Epithelial cell of prostate (primary cell): ENCODE results near the gene PRELID2.
"Not testable (repeated sequence)": the region's sequence is repeated elsewhere in the genome, so short reads cannot be mapped to it uniquely, and the experiment has no call there.

Source experiments
- DNase-seq: peaks from one replicate; pipeline ENCODE4 v3.0.0-alpha.2; 2011; ENCODE audit warnings: low read depth, low spot score
- H3K27ac ChIP-seq: fragments of 450-650 bp; 2 replicates; pipeline ENCODE4 v1.5.1; 2017; ENCODE audit warnings: mild to moderate bottlenecking

PRELID2 gene

DNA sequence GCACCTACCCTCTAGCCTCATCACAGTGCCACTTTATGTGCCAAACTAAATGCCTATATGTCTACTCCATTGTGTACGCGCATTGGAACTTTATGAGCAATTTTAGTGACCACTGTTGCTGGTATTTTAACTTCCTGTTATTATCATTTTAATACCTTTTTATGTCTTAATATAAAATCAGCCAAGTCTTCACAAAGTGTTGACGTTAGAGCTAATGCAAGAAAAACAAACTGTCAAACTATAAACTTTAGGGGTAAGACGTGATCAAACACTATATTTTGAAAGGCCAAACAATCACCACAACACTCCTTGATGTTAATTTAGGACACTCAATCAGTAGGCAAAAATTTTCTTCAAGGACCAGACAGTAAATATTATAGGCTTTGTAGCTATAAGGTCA lies 73.9 kb downstream of the PRELID2 start:
- no peak overlapping the region for H3K27ac ChIP-seq
- no peak for DNase-seq

DNA sequence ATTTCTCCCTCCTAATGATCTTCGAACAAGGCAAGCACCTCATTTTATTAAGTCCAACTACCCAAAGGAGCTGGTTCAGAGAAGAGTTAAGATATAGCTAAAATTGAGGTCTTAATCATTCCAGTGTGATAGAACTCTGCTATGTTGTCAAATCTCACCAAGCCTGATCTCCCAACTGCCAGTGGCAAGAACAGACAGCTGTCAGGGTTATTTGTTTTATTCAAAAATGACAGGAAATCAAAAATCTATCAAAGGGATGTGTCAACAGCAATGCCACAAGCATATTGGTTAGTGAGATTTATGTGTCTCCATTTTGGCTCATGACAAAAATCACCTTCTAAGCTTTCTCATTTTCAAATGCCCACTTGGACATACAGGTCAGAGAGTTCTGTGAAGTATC lies 74.5 kb downstream of the PRELID2 start:
- DNase-seq = no peak
- no peak overlapping the region for H3K27ac ChIP-seq

DNA sequence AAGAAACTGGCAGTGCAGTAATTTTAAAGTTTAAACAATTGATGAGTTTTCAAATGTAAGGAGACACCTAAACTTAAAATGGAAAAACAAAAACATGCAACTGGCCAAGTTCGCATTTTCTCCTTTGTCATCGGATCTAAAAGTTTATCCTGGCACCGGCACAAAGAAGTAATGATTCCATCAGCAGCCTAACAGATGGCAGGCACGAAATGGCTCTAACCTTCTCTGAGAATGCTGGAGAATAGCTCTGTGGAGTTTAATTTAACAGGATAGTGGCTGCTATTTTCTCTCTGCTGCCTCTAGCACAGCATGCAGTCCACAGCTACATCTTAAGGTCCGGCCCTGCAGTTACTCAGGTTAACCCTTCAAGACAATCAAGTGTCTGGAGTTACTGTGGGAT lies 82.2 kb downstream of the PRELID2 start:
- no peak for DNase-seq
- H3K27ac ChIP-seq = no peak overlapping the region

DNA sequence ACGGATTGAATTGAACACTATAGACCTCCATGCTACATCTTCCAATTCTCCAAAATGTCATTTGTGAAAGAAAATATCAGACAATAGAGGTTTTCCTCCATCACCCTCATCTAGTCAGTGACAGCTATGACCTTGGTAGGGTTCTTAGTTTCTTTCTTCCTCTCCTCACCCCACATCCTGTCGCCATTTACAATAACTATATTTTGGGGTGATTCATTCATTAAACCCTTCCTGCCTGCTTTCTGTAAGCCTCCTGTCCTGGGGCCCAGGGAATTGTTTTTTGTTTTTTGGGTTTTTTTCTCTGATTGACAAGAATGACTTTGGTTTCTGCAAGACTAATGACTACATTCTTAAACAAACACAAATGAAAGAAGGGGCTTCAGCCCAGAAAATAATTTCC lies 82.6 kb downstream of the PRELID2 start:
- no peak for DNase-seq
- no peak overlapping the region for H3K27ac ChIP-seq

DNA sequence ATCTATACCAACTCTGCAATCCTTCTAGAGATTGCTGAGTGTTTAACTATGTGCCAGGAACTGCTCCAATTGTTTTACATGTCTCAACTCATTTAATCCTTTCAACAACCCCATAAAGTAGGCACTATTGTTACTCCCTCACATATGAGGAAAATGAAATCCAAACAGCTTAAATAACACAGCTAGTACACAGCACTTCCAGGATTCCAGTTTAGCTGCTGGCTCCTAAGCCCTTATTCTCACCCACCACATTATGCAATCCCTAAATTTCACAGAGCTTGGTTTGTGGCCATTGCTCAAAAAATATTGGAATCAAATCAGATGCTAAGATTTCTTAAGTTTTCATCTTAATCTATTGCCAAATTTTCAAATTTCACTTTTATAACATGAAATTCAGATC lies 84.9 kb downstream of the PRELID2 start:
- no peak overlapping the region for H3K27ac ChIP-seq
- DNase-seq = no peak

DNA sequence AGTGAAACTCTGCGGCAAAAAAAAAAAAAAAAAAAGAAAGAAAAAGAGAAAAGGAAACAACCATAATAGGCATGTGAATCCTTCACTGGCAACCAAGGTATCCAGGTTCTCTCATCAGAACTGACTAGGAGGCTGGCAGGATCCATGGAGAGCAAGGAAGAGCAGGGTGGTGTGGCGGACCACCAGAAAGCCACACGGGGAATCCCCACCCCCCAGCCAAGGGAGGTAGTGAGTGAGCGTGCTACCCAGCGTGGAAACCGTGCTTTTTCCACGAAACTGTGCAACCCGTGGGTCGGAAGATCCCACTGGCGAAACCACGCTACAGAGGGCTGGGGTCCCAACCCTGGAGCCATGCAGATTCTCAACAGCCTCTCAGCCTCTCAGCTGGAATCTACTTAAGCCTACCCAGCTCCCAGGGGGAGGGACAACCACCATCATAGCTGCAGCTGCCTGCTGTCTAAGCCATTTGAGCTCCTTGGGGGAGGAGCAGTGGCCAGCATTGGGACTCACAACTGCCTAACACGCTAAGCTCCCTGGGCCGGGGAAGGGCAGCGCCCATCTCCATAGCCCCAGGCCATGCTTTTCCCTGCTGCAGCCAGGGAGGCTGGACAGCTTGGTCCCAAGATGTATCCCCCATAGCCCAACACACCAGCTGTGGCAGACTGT lies 91.6 kb downstream of the PRELID2 start:
- no peak for DNase-seq
- H3K27ac ChIP-seq = no peak overlapping the region

DNA sequence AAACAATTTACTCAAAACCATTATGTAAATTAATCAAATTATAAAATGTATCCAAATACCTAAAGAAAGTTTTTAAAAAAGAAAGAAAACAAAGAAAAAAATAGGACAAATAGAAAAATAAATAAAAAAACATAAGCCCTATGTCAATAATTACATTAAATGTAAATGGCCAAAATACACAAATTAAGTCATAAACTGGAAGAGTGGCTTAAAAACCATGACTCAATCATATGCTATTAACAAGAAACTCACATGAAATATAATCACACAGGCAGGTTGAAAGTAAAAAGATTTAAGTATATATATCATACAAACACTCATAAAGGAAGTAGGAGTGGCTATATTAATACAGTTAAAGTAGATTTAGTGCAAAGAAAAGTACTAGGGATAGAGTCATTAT lies 95.3 kb downstream of the PRELID2 start:
- DNase-seq = no peak

DNA sequence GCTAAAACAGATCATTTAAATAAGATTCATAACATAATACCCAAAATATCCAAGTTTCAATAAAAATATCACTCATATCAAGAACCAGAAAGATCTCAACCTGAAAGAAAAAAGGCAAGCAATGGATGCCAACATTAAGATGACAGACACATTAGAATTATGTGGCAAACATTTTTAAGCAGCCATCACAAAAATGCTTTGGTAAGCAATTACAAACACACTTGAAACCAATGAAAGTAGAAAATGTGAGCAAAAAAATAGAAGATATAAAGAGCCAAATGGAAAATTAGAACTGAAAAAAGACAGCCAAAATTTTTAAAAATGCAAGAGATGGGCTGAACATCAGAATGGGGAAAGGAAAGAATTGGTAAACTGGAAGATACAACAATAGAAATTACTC lies 96.9 kb downstream of the PRELID2 start:
- no peak for DNase-seq
- no peak overlapping the region for H3K27ac ChIP-seq

More for the DNA sequence above, 95.3 kb downstream of the PRELID2 start:
- H3K27ac ChIP-seq = no peak overlapping the region

DNA sequence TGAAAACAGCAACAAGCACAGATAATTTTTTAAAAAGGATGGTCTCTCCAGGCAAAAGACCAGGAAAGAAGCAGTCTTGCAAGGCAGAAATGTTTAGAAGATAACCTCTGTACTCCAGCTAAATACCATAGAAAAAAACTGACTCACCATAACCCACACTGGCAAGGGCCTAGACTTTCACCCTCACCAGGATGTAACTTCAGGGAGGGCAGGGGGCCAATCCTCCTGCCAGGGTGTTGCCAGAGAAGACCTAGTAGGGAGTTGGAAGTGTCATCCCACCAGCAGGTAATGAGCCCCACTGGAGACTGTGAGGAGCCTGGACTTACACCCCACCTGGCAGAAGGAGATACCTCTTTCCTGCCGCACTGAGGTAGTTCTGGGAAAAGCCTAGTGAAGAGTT lies 97.6 kb downstream of the PRELID2 start:
- H3K27ac ChIP-seq = no peak overlapping the region
- no peak for DNase-seq

DNA sequence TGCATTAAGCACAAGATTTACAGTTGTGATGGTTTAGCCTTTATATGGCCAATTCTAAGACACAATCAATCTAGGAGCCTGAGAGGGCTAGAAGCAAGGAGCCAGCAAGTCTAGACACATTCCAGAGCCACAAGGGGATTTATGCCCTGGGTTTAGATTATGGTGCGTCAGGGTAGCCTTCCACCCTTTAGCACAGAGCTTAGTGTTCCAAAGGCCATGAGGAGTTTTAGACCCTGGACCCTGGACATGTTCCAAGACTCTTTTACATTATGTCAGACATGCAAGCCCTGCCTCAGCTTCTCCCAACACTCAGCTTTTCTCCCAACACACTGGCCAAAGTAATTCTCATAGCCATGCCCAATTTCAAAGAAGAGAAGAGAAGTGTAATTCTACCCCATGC lies 105.2 kb downstream of the PRELID2 start:
- H3K27ac ChIP-seq, DNase-seq: not testable (repeated sequence)

DNA sequence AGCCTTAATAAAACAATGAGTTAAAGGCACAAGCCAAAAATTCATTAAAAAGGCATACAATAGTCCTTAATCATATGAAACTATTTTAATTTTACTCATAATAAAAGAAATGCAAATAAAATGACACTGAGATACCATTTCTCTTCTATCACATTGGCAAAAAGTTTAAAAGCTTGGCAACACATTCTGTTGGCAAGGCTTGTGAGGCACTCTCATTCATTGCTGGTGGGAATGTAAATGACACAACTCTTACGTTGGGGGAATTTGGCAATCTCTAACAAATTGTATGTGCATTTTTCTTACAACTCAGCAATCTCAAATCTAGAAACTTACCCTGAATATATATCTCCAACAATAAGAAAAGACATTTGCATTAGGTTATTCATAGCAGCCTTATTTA lies 111.6 kb downstream of the PRELID2 start:
- no peak overlapping the region for H3K27ac ChIP-seq
- no peak for DNase-seq

DNA sequence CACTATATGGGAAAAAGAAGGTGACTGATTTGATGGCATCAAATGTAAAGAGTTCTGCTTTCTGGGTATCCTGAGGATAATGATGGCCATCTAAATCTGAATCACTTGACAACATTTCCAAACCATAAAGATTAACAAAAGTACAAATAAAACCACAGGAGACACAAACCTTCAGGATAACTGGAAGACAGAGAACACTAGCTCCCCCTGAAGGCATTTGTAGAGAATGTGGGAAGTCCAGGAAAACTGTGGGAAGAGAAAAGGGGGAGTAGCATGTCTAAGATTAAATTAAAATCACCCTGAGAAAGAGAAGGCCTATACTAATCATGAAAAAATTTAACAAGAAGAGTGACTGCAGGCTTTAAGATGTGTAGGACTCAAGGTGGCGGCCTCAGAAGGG lies 116.2 kb downstream of the PRELID2 start:
- no peak for DNase-seq
- no peak overlapping the region for H3K27ac ChIP-seq

DNA sequence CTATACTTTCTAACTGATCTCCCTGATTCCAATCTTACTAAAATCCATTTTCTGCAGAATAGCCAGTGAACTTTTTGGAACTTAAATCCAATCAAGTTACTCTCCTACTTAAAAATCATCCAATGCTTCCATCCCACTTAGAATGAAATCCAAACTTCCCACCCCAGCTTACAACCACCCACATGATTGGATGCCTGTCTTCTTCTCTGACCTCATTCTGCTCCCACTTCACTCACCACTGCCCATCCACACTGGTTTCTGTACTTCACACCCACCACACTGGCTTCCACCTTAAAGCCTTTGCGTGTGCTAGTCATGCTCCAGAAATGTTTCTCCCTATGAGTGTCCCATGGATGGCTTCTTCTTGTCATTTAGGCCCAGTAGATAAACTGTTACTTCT lies 119.7 kb downstream of the PRELID2 start:
- no peak for DNase-seq
- no peak overlapping the region for H3K27ac ChIP-seq

DNA sequence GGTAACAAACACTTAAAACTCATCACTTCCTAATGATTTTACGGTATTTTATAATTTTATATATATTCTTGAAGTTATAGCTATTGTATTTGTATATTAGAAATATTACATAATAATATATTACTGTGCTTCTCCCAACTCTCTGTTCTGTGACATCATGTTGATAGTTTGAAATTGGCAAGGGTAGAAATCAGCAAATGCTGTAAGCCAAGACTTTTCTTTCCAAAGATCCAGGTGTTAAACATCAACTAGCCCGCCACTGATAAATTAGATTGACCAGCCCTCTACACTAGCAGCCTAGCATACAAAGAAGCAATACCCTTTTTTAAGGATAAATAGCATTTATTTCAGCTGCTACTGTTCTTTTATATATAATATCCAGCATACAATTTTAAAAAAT lies 122.9 kb downstream of the PRELID2 start:
- H3K27ac ChIP-seq = no peak overlapping the region
- DNase-seq = no peak

DNA sequence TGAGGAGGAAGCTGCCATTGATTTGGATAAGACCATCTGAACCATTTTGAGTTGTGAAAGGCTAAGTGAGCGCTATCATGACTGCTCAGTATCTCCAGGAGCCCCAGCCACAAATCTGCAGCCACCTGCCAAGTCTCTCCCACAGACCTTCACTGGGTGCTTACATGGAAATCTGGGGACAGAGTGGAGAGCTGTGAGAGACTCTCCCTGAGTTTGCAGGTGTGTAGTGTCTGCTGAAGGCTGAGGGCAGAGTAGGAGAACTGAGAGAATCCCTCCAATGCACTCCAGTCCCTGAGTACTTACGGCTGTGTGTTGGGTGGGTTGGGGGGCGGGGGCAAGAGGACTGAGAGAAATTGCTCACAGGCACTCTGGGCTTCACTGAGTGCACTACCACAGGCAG lies 123.7 kb downstream of the PRELID2 start:
- no peak overlapping the region for H3K27ac ChIP-seq
- no peak for DNase-seq
